K562 (cell line): ENCODE results near the gene DYRK1A. TPM values are rescaled to one million over a fixed set of nuclear protein-coding genes. Genes with fewer than 3 reads are reported as not detected.
A peak's percentile ranks its signal among the peaks of the same experiment; 100 is the strongest.

Experiments used
- CBFA2T3 ChIP-seq: fragments of 450-650 bp; IDR thresholded peaks from 2 replicates; pipeline ENCODE4 v1.6.1; 2017
- CBX5 ChIP-seq: IDR thresholded peaks from 2 replicates; pipeline ENCODE4 v1.6.1; 2014; ENCODE audit warnings: low read depth, borderline replicate concordance
- DACH1 ChIP-seq: fragments of 450-650 bp; IDR thresholded peaks from 2 replicates; pipeline ENCODE4 v1.6.1; 2018; ENCODE audit not compliant: partially characterized antibody
- DPF2 ChIP-seq: fragments of 450-650 bp; IDR thresholded peaks from 2 replicates; pipeline ENCODE4 v1.6.1; 2016
- ETS2 ChIP-seq: IDR thresholded peaks from 2 replicates; pipeline ENCODE4 v1.6.1; 2016; ENCODE audit warnings: borderline replicate concordance, missing genetic modification characterization, mild to moderate bottlenecking, moderate library complexity, missing compliant biosample characterization; ENCODE audit not compliant: poor library complexity, severe bottlenecking
- FOSL1 ChIP-seq: fragments of 200-800 bp; sonication (Bioruptor generic); conservative IDR thresholded peaks from 2 replicates; pipeline ENCODE4 v1.6.1; 2016; ENCODE audit warnings: missing genetic modification characterization, missing compliant biosample characterization
- LCOR ChIP-seq: sonication (generic); formaldehyde crosslinking; IDR thresholded peaks from 2 replicates; pipeline ENCODE4 v1.8.0; 2022; ENCODE audit warnings: mild to moderate bottlenecking, missing genetic modification reagents
- MEF2A ChIP-seq: IDR thresholded peaks from 2 replicates; pipeline ENCODE4 v1.6.1; 2011; ENCODE audit warnings: low read depth, mild to moderate bottlenecking, low read length, moderate library complexity; ENCODE audit not compliant: control insufficient read depth
- NEUROD1 ChIP-seq: fragments of 150-350 bp; IDR thresholded peaks from 2 replicates; pipeline ENCODE4 v1.6.1; 2014; ENCODE audit warnings: borderline replicate concordance, low read length, low read depth; ENCODE audit not compliant: partially characterized antibody
- NFXL1 ChIP-seq: fragments of 450-650 bp; formaldehyde crosslinking; IDR thresholded peaks from 2 replicates; pipeline ENCODE4 v1.4.0; 2021; ENCODE audit warnings: mild to moderate bottlenecking
- PCBP1 ChIP-seq: fragments of 200-400 bp; formaldehyde crosslinking; IDR thresholded peaks from 2 replicates; pipeline ENCODE4 v1.6.1; 2018; ENCODE audit warnings: mild to moderate bottlenecking, low read depth, low read length; ENCODE audit not compliant: poor library complexity, severe bottlenecking
- SRSF7 ChIP-seq: fragments of 200-400 bp; formaldehyde crosslinking; optimal IDR thresholded peaks from 2 replicates; pipeline ENCODE3; 2017; ENCODE audit warnings: mild to moderate bottlenecking, low read depth, low read length
- STAT5A ChIP-seq: IDR thresholded peaks from 2 replicates; pipeline ENCODE4 v1.6.1; 2012; ENCODE audit warnings: low read length, inconsistent platforms, borderline replicate concordance
- TEAD4 ChIP-seq, 2 experiments: sonication (generic) in 1 of 2; formaldehyde crosslinking in 1 of 2; IDR thresholded peaks; 2 replicates each; pipeline versions ENCODE4 v1.6.1 to v1.8.0; 2012 to 2022; ENCODE audit warnings: borderline replicate concordance in 1 of 2, inconsistent platforms in 1 of 2, low read length in 1 of 2, mild to moderate bottlenecking in 1 of 2, missing genetic modification reagents in 1 of 2
- ZBTB11 ChIP-seq, 3 experiments: fragments of 200-800 bp in 1 of 3; fragments of 250-450 bp in 1 of 3; fragments of 450-650 bp in 1 of 3; sonication (Bioruptor Pico) in 1 of 3; sonication (Bioruptor generic) in 1 of 3; formaldehyde crosslinking in 1 of 3; IDR thresholded peaks; 2 replicates each; pipeline versions ENCODE4 v1.6.1 to v1.8.0; 2016 to 2022; ENCODE audit warnings: mild to moderate bottlenecking in 2 of 3, missing genetic modification characterization in 2 of 3, missing compliant biosample characterization in 1 of 3, moderate library complexity in 1 of 3
- ZBTB7A ChIP-seq: IDR thresholded peaks from 2 replicates; pipeline ENCODE4 v1.6.1; 2011; ENCODE audit warnings: low read depth, mild to moderate bottlenecking, low read length, moderate library complexity, borderline replicate concordance; ENCODE audit not compliant: control insufficient read depth
- ZNF3 ChIP-seq: fragments of 250-450 bp; sonication (Bioruptor Pico); IDR thresholded peaks from 2 replicates; pipeline ENCODE4 v1.5.0; 2021; ENCODE audit warnings: mild to moderate bottlenecking, moderate library complexity
- ZNF551 ChIP-seq: fragments of 250-450 bp; sonication (Bioruptor Pico); IDR thresholded peaks from 2 replicates; pipeline ENCODE4 v1.5.0; 2021; ENCODE audit warnings: mild to moderate bottlenecking, moderate library complexity
- ZNF561 ChIP-seq: fragments of 450-650 bp; formaldehyde crosslinking; conservative IDR thresholded peaks from 2 replicates; pipeline ENCODE4 v1.4.0; 2020; ENCODE audit warnings: mild to moderate bottlenecking, moderate library complexity
- ZNF79 ChIP-seq: fragments of 250-450 bp; sonication (Bioruptor Pico); IDR thresholded peaks from 2 replicates; pipeline ENCODE4 v1.4.0; 2020; ENCODE audit warnings: low read depth, mild to moderate bottlenecking, moderate library complexity
- polyA plus RNA-seq, 8 experiments: library from polyadenylated mRNA; depleted of rRNA in 4 of 8; stranded (reverse) in 5 of 8; unstranded in 3 of 8; fragments of >200 nt; fragmentation: Nextera tagmentation in 2 of 8; fragmentation: Illumina TruSeq in 1 of 8; extraction: Ambion mirVana in 2 of 8; extraction: Trizol in 1 of 8; gene quantifications; 2 replicates each; pipeline versions ENCODE4 v1.2.1 to v1.2.3, GENCODE V29; 2011 to 2014; ENCODE audit warnings: inconsistent platforms in 1 of 8, missing spikeins in 1 of 8
- total RNA-seq, 7 experiments: library from RNA; depleted of rRNA in 6 of 7; stranded (reverse); fragments of >200 nt in 6 of 7; fragmentation: Illumina TruSeq in 2 of 7; extraction: Trizol in 2 of 7; gene quantifications; 2 replicates each; pipeline versions ENCODE4 v1.2.1 to v1.2.3, GENCODE V29; 2011 to 2021; ENCODE audit warnings: low replicate concordance in 1 of 7
- TF ChIP-seq, protein P1 (sequence below): fragments of 450-650 bp; formaldehyde crosslinking; IDR thresholded peaks from 2 replicates; pipeline ENCODE4 v1.4.0; 2022; ENCODE audit warnings: missing genetic modification characterization
- TF ChIP-seq, protein P2 (sequence below): sonication (generic); formaldehyde crosslinking; IDR thresholded peaks from 2 replicates; pipeline ENCODE4 v1.8.0; 2022; ENCODE audit warnings: missing genetic modification reagents, mild to moderate bottlenecking, borderline replicate concordance

DYRK1A gene
- total and polyA plus RNA-seq, 9 of the 15 experiments (the other 6 are each of a cell fraction or from before 2014, with no cell fraction given), result 3.7 to 64.8 (median 42.3) TPM

GRCh38 chr21:37564341-37564923 lies 197.9 kb downstream of the DYRK1A start (continued):
- TF ChIP-seq NEUROD1 (peak; percentile 72), NFXL1 (CRISPR knock-in tag) (no peak), DACH1 (peak; percentile 29), DPF2 (peak; percentile 90), ZNF79 (CRISPR knock-in tag) (no peak), CBX5 (no peak), ZNF551 (CRISPR knock-in tag) (no peak), STAT5A (0 out of 2 replicates have a peak, but pooled peaks have one; percentile 35), LCOR (CRISPR knock-in tag) (no peak), CBFA2T3 (peak; percentile 89), ZBTB7A (peak; percentile 63; the same call in 1 of the 2 replicates), FOSL1 (tag) (peak; percentile 97), ETS2 (no peak), PCBP1 (no peak), SRSF7 (no peak), ZNF3 (CRISPR knock-in tag) (no peak), ZNF561 (CRISPR knock-in tag) (no peak), TEAD4 (IDR thresholded peaks at IDR 0.05; ENCODE audit: low read length) (peak; percentile 59), TEAD4 (CRISPR knock-in tag; IDR thresholded peaks at IDR 0.05; ENCODE audit: borderline replicate concordance) (no peak), ZBTB11 (CRISPR knock-in tag; IDR thresholded peaks at IDR 0.05) (no peak), MEF2A (no peak)
- TF ChIP-seq, protein P1, sequence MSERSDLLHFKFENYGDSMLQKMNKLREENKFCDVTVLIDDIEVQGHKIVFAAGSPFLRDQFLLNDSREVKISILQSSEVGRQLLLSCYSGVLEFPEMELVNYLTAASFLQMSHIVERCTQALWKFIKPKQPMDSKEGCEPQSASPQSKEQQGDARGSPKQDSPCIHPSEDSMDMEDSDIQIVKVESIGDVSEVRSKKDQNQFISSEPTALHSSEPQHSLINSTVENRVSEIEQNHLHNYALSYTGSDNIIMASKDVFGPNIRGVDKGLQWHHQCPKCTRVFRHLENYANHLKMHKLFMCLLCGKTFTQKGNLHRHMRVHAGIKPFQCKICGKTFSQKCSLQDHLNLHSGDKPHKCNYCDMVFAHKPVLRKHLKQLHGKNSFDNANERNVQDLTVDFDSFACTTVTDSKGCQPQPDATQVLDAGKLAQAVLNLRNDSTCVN (CRISPR knock-in tag), result no peak
- TF ChIP-seq, protein P2, sequence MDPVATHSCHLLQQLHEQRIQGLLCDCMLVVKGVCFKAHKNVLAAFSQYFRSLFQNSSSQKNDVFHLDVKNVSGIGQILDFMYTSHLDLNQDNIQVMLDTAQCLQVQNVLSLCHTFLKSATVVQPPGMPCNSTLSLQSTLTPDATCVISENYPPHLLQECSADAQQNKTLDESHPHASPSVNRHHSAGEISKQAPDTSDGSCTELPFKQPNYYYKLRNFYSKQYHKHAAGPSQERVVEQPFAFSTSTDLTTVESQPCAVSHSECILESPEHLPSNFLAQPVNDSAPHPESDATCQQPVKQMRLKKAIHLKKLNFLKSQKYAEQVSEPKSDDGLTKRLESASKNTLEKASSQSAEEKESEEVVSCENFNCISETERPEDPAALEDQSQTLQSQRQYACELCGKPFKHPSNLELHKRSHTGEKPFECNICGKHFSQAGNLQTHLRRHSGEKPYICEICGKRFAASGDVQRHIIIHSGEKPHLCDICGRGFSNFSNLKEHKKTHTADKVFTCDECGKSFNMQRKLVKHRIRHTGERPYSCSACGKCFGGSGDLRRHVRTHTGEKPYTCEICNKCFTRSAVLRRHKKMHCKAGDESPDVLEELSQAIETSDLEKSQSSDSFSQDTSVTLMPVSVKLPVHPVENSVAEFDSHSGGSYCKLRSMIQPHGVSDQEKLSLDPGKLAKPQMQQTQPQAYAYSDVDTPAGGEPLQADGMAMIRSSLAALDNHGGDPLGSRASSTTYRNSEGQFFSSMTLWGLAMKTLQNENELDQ (CRISPR knock-in tag), result no peak
